GM12801 (cell line): ENCODE data around the gene SENP7.

Source experiments
- TF ChIP-seq, protein P1 (sequence below): IDR thresholded peaks from one replicate; pipeline ENCODE4 v1.5.1; 2011; ENCODE audit warnings: control low read depth; ENCODE audit not compliant: insufficient read length; ENCODE audit errors: extremely low read depth

The SENP7 gene

DNA sequence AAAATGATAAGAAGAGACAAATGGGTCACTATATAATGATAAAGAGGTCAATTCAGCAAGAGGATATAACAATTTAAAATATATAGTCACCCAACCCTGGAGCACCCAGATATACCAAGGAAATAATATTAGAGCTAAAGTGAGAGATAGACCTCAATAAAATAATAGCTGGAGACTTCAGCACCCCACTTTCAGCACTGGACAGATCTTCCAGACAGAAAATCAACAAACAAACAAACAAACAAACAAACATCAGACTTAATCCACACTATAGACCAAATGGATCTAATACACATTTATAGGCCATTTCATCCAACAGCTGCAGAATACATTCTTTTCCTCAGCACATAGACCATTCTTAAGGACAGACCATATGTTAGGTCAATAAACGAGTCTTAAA lies 79.4 kb downstream of the SENP7 start:
- TF ChIP-seq, protein P1, sequence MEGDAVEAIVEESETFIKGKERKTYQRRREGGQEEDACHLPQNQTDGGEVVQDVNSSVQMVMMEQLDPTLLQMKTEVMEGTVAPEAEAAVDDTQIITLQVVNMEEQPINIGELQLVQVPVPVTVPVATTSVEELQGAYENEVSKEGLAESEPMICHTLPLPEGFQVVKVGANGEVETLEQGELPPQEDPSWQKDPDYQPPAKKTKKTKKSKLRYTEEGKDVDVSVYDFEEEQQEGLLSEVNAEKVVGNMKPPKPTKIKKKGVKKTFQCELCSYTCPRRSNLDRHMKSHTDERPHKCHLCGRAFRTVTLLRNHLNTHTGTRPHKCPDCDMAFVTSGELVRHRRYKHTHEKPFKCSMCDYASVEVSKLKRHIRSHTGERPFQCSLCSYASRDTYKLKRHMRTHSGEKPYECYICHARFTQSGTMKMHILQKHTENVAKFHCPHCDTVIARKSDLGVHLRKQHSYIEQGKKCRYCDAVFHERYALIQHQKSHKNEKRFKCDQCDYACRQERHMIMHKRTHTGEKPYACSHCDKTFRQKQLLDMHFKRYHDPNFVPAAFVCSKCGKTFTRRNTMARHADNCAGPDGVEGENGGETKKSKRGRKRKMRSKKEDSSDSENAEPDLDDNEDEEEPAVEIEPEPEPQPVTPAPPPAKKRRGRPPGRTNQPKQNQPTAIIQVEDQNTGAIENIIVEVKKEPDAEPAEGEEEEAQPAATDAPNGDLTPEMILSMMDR, result no peak

DNA sequence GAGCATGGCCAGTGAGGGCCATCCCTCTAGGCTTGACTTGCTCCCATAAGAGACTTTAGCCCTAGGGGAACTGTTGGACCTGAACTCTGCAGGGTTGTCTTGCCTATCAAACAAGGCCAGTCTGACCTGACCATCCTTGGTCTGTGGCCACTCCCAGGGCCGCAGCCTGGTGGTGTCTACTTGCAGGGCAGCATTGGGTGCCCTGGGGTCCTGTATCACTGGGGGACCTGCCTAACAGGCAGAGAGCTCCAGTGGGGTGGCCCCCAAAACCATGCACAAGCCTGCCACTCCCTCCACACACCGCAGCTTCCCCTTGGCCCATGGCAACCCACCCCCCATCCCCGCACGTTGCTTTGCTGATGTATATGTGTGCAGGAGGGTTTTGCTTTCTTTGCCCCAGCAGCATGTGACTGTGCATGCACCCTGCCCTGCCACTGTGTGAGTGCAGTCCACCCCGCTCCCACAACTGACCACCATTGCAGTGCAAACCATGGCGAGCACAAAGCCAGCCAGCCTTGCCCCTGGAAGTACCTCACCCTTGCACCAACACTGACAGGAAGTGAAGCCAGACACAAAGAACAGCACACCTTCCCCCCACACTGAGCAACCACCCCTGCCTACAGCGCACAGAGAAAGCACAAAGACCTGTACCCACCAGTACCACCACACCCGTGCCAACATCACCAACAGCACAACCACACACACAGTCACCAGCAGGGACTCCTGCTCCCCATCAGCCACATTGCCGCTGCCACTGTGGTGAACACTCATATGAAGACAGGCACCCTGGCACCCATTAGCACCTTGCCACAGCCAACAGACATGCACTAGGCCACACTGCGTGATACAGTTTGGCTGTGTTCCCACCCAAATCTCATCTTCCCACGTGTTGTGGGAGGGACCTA lies 88.8 kb downstream of the SENP7 start:
- TF ChIP-seq, protein P1, result no peak

DNA sequence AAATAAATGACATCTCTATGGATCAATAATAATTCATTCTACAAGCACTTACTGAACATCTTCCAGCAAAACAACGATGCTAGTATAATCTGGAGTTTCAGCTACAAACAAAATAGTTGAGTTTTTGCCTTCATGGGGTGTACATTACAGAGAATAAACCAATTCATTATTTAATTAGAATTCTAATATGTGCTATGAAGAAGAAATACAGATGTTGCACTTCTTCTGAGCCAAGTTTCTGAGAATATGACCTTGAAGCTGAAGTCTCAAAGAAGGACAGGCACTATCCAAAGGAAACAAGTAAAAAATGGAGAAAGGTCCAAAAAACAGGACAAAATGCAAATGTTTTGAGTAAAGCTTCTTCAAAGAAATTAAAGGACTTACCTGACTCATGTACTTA lies 94.2 kb downstream of the SENP7 start:
- TF ChIP-seq, protein P1, result no peak

DNA sequence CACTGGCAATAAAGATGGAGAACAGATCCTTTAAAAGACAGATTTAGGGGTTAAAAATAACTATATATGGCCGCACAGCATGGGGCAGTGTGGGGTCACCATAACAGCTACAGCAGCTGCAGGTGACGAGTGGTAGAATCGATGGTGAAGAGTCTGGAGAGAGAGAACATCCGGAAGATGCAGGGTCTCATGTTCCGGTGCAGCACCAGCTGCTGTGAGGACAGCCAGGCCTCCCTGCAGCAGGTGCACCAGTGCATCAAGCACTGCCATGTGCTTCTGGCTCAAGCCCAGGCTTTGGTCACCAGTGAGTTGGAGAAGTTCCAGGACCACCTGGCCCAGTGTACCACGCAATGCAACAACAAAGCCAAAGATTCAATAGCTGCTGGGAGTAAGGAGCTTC lies 98.9 kb downstream of the SENP7 start:
- TF ChIP-seq, protein P1, result no peak

DNA sequence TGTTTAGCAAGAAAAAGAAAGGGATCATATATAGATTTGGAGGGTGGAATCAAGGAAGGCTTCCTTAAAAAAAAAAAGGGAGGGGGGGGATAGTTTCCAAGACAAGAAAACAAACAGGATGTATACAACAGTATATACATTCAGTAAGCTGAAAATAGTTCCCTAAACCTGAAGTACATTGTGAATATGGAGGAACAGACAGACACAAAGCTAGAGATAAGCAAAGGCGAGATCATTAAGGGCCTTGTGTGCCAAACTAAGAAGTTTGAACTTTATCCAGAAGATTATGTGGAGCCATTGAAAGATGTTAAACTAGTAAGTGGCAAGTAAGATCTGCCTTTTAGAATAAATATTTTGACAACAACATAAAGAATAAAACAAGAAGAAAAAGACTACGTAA lies 99.4 kb downstream of the SENP7 start:
- TF ChIP-seq, protein P1, result no peak

DNA sequence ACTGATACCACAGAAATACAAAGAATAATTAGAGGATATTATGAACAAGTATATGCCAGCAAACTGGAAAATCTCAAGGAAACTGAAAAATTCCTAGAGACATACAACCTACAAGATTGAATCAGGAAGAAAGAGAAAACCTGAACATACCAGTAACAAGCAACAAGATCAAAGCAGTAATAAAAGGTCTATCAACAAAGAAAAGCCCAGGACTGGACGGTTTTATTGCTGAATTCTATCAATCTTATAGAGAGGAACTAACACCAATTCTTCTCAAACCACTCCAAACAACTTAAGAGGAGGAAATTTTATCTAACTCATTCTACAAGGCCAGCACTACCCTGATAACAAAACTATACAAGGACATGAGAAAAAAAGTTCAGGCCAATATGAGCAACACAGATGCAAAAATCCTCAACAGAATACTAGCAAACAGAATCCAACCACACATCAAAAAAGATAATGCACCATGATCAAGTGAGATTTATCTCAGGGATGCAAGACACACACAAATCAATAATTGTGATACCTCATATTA lies 121.5 kb downstream of the SENP7 start:
- TF ChIP-seq, protein P1, result no peak

DNA sequence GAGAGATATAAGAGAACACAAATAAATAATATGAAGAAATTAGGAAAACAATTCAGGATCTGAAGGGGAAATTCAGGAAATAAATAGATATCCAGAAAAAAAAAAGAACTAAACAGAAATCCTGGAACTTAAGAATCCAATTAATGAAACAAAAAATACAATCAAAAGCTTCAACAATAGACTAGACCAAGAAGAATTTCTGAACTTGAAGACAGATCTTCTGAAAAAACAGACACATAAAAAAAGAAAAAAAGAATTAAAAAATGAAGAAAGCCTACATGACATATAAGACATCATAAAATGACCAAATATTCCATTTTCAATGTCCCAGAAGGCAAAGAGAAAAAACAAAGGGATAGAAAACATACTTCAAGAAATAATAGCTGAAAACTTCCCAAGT lies 124.3 kb downstream of the SENP7 start:
- TF ChIP-seq, protein P1, result no peak
